T-helper 1 cell (primary cell): Measurements from ENCODE around the gene RRP9.
"Not testable (repeated sequence)": the region's sequence is repeated elsewhere in the genome, so short reads cannot be mapped to it uniquely, and the experiment has no call there.

Source experiments
- DNase-seq, 5 donors: peaks; one replicate each; pipeline ENCODE4 v3.0.0-alpha.2; 2012 to 2020

The RRP9 gene

DNA sequence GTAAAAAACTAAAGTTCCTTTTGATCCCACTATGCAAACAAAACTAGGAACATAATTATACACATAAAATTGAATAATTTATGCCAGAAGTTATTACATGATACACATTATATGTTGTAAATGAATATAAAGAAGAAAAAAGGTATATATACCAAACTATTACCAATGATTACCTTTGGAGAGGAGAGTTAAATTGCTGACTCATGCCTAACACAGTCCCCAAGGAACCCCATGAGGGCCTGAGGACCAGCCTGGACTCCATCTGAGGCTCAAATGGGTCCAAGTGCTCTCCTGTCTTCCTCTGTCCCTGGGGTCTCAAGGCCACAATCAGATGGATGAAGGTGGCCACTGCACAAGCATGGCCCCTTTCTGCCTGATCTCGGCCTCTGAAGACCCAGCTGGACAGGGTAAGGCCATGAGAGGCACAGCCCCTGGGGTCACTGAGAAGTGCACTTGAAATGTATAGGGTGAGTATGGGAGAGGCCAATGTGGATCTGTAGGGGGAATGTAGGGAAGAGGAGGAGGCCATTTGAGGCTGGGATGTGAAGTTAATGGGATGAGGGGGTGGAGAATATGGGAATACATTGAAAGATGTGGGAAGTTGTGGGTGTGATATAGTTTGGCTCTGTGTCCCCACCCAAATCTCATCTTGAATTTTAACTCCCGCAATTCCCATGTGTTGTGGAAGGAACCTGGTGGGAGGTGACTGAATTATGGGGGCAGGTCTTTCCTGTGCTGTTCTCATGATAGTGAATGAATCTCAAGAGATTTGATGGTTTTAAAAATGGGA lies 37.5 kb downstream of the RRP9 start:
- DNase-seq = no peak

GRCh38 chr3:51902361-51902760 lies 39.3 kb downstream of the RRP9 start:
- DNase-seq = peak in 1 of 5 donors; percentile 49

GRCh38 chr3:51900043-51900442 lies 41.7 kb downstream of the RRP9 start:
- not testable (repeated sequence) for DNase-seq

- DNase-seq = no peak
Measured at GRCh38 chr3:51897391-51897790, 44.3 kb downstream of the RRP9 start.

GRCh38 chr3:51896607-51897305 lies 44.9 kb downstream of the RRP9 start:
- DNase-seq = no peak

- DNase-seq = no peak
Measured at GRCh38 chr3:51894939-51895338, 46.8 kb downstream of the RRP9 start.

GRCh38 chr3:51894391-51894790 lies 47.3 kb downstream of the RRP9 start:
- no peak for DNase-seq

GRCh38 chr3:51891242-51892039 lies 50.3 kb downstream of the RRP9 start:
- DNase-seq = no peak

DNA sequence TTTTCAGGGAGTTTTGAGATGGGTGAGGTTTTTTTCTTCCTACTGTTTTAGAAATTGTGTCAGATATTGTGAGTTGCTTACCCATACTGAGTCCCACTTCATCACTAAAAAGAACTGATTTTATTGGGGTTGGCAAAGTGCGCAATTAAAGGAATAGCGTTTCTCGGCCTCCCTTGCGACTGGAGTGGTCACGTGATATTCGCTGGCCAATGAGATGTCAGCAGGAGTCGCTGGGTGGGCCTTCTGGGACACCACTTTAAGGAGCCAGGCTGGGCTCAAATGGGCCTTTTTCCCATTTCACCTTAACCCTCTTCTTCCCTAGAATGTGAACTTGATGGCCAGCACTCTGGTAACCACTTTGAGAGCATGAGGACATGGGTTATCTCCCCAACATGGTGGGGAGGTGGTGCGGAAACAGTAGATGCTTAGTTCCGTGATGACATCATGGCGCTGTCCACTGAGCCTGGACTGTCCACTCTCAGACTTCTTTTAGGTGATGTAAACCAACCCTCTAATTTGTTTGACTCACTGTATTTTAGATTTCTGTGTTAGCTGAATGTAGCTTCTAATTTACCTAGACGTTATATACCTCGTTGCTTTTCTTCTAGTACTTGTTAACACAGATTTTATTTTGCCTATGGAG lies 53.1 kb downstream of the RRP9 start:
- no peak for DNase-seq

DNA sequence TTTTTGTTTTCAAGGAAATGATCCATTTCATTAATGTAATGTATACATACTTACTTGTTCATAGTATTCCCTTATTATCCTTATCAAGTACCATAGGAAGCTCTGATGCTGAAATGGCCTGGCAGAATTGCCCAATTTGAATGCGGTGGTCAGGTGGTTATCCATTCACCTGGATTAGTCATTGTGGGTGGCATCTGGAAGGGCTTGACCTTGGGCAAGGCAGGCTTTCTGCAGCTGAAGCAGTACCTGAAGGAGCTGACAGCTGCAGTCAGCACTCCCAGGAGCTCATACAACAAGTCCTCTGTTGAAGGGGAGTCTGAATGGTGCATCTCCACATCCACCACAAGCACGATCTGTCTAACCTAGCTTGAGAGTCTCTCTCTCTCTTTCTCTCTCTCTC lies 54.1 kb downstream of the RRP9 start:
- DNase-seq = no peak

- DNase-seq = no peak
Measured at GRCh38 chr3:51886447-51886846, 55.3 kb downstream of the RRP9 start.
